Stomach (tissue), 9 donors: ENCODE results near the gene PYGM. TPM values are rescaled to one million over a fixed set of nuclear protein-coding genes. Genes with fewer than 3 reads are reported as not detected.
A peak's percentile ranks its signal among the peaks of the same experiment; 100 is the strongest.

Experiments used
- DNase-seq, 2 donors: peaks; one replicate each; pipeline versions ENCODE4 v3.0.0 to v3.0.0-alpha.2; 2013 to 2019
- H3K27ac ChIP-seq, 5 donors: fragments of 200-600 bp in 4 of 5; sonication (generic) in 4 of 5; one replicate each; pipeline ENCODE4 v1.5.1; 2013 to 2019; ENCODE audit warnings: mild to moderate bottlenecking in 1 of 5, moderate library complexity in 1 of 5
- H3K27me3 ChIP-seq, 3 donors: fragments of 200-600 bp; sonication (generic); one replicate each; pipeline ENCODE4 v1.5.1; 2017 to 2019; ENCODE audit warnings: mixed run types in 1 of 3
- H3K36me3 ChIP-seq, 4 donors: fragments of 200-600 bp; sonication (generic); 1 replicate in 3 of 4; 2 replicates in 1 of 4; pipeline ENCODE4 v1.5.1; 2016 to 2019
- H3K4me1 ChIP-seq, 4 donors: fragments of 200-600 bp; sonication (generic); one replicate each; pipeline ENCODE4 v1.5.1; 2016 to 2019
- H3K4me3 ChIP-seq, 4 donors: fragments of 200-600 bp; sonication (generic) in 3 of 4; one replicate each; pipeline ENCODE4 v1.5.1; 2016 to 2019; ENCODE audit warnings: mild to moderate bottlenecking in 1 of 4
- H3K9me3 ChIP-seq, 4 donors: fragments of 200-600 bp; sonication (generic); one replicate each; pipeline ENCODE4 v1.5.1; 2016 to 2019
- EP300 ChIP-seq: sonication (generic); formaldehyde crosslinking; IDR thresholded peaks from one replicate; pipeline ENCODE4 v1.6.1; 2017; ENCODE audit warnings: antibody characterized with exemption
- POLR2A ChIP-seq, 4 donors: fragments of 450-650 bp; IDR thresholded peaks; one replicate each; pipeline ENCODE4 v1.6.1; 2016; ENCODE audit warnings: antibody characterized with exemption in 4 of 4, control low read depth in 2 of 4, mild to moderate bottlenecking in 1 of 4, moderate library complexity in 1 of 4
- POLR2AphosphoS5 ChIP-seq, 3 donors: sonication (generic); formaldehyde crosslinking; IDR thresholded peaks; one replicate each; pipeline ENCODE4 v1.6.1; 2016; ENCODE audit warnings: antibody characterized with exemption in 3 of 3
- WGBS, 5 donors: extraction: QIAGEN DNeasy Blood & Tissue Kit in 3 of 5; methylation state at CpG; one replicate each; pipeline versions ENCODE4 v1.1.5 to v1.1.7; 2013 to 2018; 5-methylcytosine and 5-hydroxymethylcytosine counted together
- intact Hi-C: fragments of 100-400 bp; cut with DNase I; formaldehyde crosslinking; loops from one replicate; pipeline ENCODE4 v1.15.1; 2023; ENCODE audit warnings: low total_unique reads
- polyA plus RNA-seq, 3 donors: library from polyadenylated mRNA; stranded (reverse); fragments of 200-250 nt; gene quantifications; one replicate each; pipeline ENCODE4 v1.2.3, GENCODE V29; 2013
- total RNA-seq, 5 donors: library from RNA; depleted of rRNA; stranded (reverse); fragments of >200 nt; gene quantifications; one replicate each; pipeline versions ENCODE4 v1.1.0 to v1.2.3, GENCODE V29; 2014 to 2016
- TF ChIP-seq, protein P1 (sequence below), 7 experiments: fragments of 450-650 bp in 4 of 7; fragments of 200-600 bp in 3 of 7; sonication (generic) in 3 of 7; IDR thresholded peaks; one replicate each; pipeline ENCODE4 v1.5.1; 2016 to 2019; ENCODE audit warnings: antibody characterized with exemption in 7 of 7, control low read depth in 2 of 7, mild to moderate bottlenecking in 1 of 7
- donor health status: healthy with polysubstance abuse.
- donor health status: Bipolar disorder and iron deficiency.
- donor health status: healthy.

The PYGM gene
- total and polyA plus RNA-seq, 8 donors, result 0.37 to 3.5 (median 1.8) TPM; not detected in 1

DNA sequence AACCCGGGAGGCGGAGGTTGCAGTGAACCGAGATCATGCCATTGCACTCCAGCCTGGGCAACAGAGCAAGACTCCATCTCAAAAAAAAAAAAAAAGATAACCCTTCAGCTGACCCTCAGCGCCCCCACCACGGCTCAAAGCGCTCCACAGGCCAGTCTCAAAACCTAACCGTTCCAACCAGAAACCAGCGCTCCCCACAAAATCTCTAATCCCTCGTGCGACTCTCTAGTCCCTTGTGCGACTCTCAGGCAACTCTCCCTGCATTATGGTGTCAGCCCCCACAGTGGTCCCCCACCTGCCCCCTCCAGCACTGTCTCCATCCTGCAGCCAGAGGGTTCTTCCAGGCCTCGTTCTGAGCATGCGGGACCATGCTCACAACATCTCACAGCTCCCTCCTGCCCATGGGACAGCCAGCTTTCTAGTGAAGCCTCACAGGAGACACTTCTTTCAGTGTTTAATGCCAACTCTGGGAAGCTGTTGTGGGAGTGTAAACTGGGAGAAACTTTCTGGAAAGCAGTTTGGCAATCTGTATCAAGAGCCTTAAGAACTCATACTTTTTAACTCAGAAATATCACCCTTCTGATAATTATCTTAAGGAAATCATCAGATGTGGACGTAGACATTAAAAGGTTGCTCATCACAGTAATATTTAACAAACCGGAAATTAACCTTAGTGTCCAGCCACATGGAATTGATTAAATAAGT, 11.7 kb downstream of the PYGM start:
- no peak for TF ChIP-seq EP300
- Histone ChIP-seq H3K9me3 (no peaks in the 10 kb centered on the region), H3K36me3 (peaks cover 0 to 26% (median 16%) of the 10 kb centered on the region in 4 donors), H3K27me3 (peaks cover 0 to 32% (median 29%) of the 10 kb centered on the region in 3 donors), H3K27ac (peak overlapping the region in 3 of 5 donors; percentile 46 to 93 (median 92)), H3K4me1 (peaks cover 28 to 32% (median 30%) of the 10 kb centered on the region in 4 donors), H3K4me3 (no peak overlapping the region)
- intact Hi-C loops, result no loop called here
- 85 to 89% (median 88%) methylated on average over 15 of the region's 15 CpGs for WGBS, 5 donors
- no peak for DNase-seq

DNA sequence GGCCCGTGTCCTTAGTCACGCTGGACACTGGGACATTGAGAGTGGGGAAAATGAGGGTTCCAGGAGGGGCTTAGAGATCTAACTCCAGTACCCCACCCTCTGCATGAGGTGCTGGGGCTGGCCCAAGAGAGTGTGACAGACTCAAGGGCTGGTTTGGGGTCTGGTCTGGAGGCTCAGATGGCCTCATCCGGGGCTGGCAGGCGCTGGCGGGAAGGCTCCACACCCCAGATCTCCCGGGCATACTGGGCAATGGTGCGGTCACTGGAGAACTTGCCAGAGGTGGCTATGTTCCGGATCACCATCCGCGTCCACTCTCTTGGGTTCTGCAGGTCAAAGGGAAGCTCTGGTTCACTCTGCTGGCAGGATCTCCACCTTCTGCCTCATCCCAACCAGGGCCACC, 13.3 kb downstream of the PYGM start:
- Histone ChIP-seq H3K4me3 (peak overlapping the region in 1 of 4 donors; percentile 56), H3K27ac (peak overlapping the region; percentile 48 to 93 (median 91)), H3K4me1 (peaks cover 43 to 49% (median 46%) of the 10 kb centered on the region in 4 donors), H3K36me3 (peaks cover 0 to 18% (median 9%) of the 10 kb centered on the region in 4 donors), H3K9me3 (no peaks in the 10 kb centered on the region), H3K27me3 (peaks cover 0 to 48% (median 45%) of the 10 kb centered on the region in 3 donors)
- intact Hi-C loops, result no loop called here
- TF ChIP-seq, protein P1, sequence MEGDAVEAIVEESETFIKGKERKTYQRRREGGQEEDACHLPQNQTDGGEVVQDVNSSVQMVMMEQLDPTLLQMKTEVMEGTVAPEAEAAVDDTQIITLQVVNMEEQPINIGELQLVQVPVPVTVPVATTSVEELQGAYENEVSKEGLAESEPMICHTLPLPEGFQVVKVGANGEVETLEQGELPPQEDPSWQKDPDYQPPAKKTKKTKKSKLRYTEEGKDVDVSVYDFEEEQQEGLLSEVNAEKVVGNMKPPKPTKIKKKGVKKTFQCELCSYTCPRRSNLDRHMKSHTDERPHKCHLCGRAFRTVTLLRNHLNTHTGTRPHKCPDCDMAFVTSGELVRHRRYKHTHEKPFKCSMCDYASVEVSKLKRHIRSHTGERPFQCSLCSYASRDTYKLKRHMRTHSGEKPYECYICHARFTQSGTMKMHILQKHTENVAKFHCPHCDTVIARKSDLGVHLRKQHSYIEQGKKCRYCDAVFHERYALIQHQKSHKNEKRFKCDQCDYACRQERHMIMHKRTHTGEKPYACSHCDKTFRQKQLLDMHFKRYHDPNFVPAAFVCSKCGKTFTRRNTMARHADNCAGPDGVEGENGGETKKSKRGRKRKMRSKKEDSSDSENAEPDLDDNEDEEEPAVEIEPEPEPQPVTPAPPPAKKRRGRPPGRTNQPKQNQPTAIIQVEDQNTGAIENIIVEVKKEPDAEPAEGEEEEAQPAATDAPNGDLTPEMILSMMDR (IDR thresholded peaks at IDR 0.05), result no peak
- TF ChIP-seq EP300, result no peak
- TF ChIP-seq POLR2A (IDR thresholded peaks at IDR 0.05), result no peak
- no peak for TF ChIP-seq POLR2AphosphoS5 (IDR thresholded peaks at IDR 0.05)
- no peak for DNase-seq
- 73 to 80% (median 77%) methylated on average over 5 to 10 of the region's 10 CpGs for WGBS, 5 donors

DNA sequence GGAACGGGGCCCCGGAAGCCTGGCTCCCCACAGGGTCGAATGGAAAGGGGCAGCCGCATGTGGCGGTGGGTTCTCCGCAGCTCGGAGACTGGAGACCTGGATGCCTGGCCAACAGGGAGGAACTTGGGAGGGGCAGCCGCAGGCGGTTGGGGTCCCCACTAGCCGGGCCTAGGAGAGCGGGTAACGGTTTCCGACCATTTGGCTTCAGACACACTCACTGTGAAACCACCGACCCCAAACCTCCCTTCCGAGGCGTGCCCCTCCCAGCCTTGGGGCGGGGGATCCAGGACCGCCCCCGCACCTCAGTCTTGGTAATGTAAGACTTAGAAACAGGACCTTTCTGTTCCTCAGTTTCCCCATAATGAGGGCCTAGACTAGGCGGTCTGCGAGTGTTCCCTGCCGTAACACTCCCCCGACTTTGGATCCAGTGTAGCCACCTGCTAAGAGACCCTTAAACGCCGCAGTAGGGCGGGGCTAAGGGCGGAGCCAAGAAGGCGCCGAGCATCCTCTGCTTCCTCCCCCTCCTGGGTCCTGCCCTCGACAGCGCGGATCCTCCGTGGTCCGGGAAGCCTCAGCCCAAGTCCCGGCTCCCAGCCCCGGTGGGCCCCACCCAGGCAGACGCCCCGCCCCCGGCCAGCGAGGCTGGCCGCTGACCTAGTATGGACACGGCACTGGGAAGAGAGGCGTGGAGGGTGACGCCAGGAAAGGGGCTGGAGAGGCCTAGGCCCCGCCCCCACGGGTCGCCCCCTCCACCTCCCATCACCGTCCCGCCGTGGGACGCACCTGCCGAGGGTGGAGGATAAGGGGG, 14.0 kb downstream of the PYGM start:
- TF ChIP-seq POLR2AphosphoS5 (IDR thresholded peaks at IDR 0.05) (peak; percentile 51 to 83 (median 75)), POLR2A (IDR thresholded peaks at IDR 0.05) (no peak)
- DNase-seq, result peak; percentile 58 to 88
- Histone ChIP-seq H3K4me3 (peak overlapping the region; percentile 56 to 66 (median 59)), H3K27ac (peak overlapping the region; percentile 81 to 93 (median 91)), H3K4me1 (peaks cover 43 to 55% (median 51%) of the 10 kb centered on the region in 4 donors), H3K27me3 (peaks cover 0 to 56% (median 50%) of the 10 kb centered on the region in 3 donors), H3K9me3 (no peaks in the 10 kb centered on the region), H3K36me3 (peaks cover 0 to 11% (median 4%) of the 10 kb centered on the region in 4 donors)
- intact Hi-C loops, result no loop called here
- WGBS, 5 donors, result 2% methylated on average over 29 to 52 of the region's 52 CpGs

DNA sequence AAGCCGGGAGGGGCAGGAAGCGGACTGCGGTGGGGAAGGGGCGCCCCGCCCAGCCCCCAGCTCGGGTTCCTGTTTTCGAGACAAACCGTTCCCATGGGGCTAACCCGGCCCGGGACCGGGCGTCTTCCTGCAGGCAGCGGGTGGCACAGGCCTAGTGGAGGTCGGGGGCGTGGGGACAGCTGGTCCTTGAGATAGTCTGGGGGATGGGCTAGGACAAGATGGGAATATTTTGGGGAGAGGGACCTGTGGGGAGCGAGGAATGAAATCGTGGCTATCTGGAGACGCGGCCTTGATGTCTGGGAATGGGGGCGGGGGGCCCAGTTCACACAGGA, 14.6 kb downstream of the PYGM start:
- DNase-seq, result peak; percentile 71 to 87
- no peak for TF ChIP-seq EP300
- peak; percentile 12 to 40 (median 18) for TF ChIP-seq POLR2AphosphoS5 (IDR thresholded peaks at IDR 0.05)
- Histone ChIP-seq H3K4me3 (peak overlapping the region; percentile 56 to 66 (median 59)), H3K27me3 (peaks cover 0 to 58% (median 50%) of the 10 kb centered on the region in 3 donors), H3K4me1 (peaks cover 43 to 57% (median 51%) of the 10 kb centered on the region in 4 donors), H3K36me3 (peaks cover 0 to 5% (median 2%) of the 10 kb centered on the region in 4 donors), H3K27ac (peak overlapping the region; percentile 81 to 93 (median 91)), H3K9me3 (no peaks in the 10 kb centered on the region)
- WGBS, 5 donors, result 0 to 3% (median 1%) methylated on average over 10 to 20 of the region's 20 CpGs
- intact Hi-C loops, result no loop called here

DNA sequence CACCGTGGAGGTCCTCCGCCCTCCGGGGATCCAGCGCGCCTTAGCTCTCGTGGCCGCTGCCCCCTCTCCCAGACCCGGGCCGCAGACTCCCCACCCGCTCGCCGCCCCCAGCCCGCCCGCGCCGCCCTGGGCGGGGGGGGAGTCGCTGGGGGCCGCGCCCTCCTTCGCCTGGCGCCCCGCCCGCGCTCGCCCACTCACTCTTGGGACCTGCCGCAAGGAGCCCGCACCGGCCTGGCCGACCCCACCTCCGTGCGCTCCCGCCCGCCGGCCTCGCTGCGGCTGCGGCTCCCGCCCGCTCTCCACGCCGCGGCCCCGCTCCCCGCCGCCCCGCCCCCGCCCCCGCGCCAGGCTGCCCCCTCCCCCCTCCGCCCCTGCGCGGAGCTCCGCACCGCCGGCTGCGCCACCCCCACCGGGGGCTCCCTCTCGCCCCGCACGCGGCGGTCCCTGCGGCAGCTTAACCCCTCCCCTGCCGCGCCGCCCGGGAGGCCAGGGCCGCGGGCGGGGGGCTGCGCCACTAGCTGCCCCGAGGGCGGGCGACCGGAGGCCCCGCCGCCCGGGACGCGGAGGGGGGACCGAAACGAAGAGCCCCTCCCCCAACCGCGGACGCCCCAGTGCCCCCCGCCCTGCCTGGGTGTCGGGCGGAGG, 15.1 kb downstream of the PYGM start:
- peak overlapping the region; percentile 56 to 66 (median 59) for H3K4me3 ChIP-seq
- H3K36me3 ChIP-seq, result peaks cover 0 to 7% (median 2%) of the 10 kb centered on the region in 4 donors
- H3K27ac ChIP-seq, result peak overlapping the region; percentile 81 to 93 (median 91)
- TF ChIP-seq POLR2A (IDR thresholded peaks at IDR 0.05) (no peak), EP300 (no peak), POLR2AphosphoS5 (IDR thresholded peaks at IDR 0.05) (no peak)
- TF ChIP-seq, protein P1 (IDR thresholded peaks at IDR 0.05), result no peak
- 0 to 1% (median 0%) methylated on average over 13 to 85 of the region's 89 CpGs; no CpG with 5 or more reads in 1 of the 5 donors for WGBS, 5 donors
- intact Hi-C loops, result no loop called here
- H3K4me1 ChIP-seq, result peaks cover 43 to 57% (median 51%) of the 10 kb centered on the region in 4 donors
- peaks cover 0 to 58% (median 50%) of the 10 kb centered on the region in 3 donors for H3K27me3 ChIP-seq
- DNase-seq, result peak in 1 of 2 donors; percentile 65
- H3K9me3 ChIP-seq, result no peaks in the 10 kb centered on the region
